Heart left ventricle (tissue), 16 donors: ENCODE results near the gene SHISA3. TPM values are rescaled to one million over a fixed set of nuclear protein-coding genes. Genes with fewer than 3 reads are reported as not detected.

Source experiments
- ATAC-seq, 4 donors: fragments of 200-7000 bp; cut with Tn5 transposase; one replicate each; pipeline ENCODE4 v1.9.1; 2020 to 2022; ENCODE audit warnings: moderate library complexity in 4 of 4, mild to moderate bottlenecking in 3 of 4, moderate number of reproducible peaks in 1 of 4
- DNase-seq, 5 donors: peaks; one replicate each; pipeline ENCODE4 v3.0.0-alpha.2; 2020
- H3K27ac ChIP-seq, 12 donors: fragments of 200-600 bp; sonication (generic) in 4 of 12; one replicate each; pipeline versions ENCODE4 v1.5.0 to v1.8.0; 2016 to 2022; ENCODE audit warnings: mild to moderate bottlenecking in 2 of 12
- H3K27me3 ChIP-seq, 9 donors: fragments of 200-600 bp; sonication (generic) in 2 of 9; one replicate each; pipeline versions ENCODE4 v1.5.1 to v1.8.0; 2016 to 2022; ENCODE audit warnings: mild to moderate bottlenecking in 3 of 9
- H3K36me3 ChIP-seq, 9 donors: fragments of 200-600 bp; sonication (generic) in 2 of 9; one replicate each; pipeline versions ENCODE4 v1.5.0 to v1.8.0; 2018 to 2022; ENCODE audit warnings: mild to moderate bottlenecking in 2 of 9
- H3K4me1 ChIP-seq, 12 donors: fragments of 200-600 bp; sonication (generic) in 4 of 12; one replicate each; pipeline versions ENCODE4 v1.5.0 to v1.8.0; 2016 to 2022; ENCODE audit warnings: mild to moderate bottlenecking in 3 of 12
- H3K4me3 ChIP-seq, 12 donors: fragments of 200-600 bp; sonication (generic) in 4 of 12; one replicate each; pipeline versions ENCODE4 v1.5.0 to v1.8.0; 2017 to 2022; ENCODE audit warnings: mild to moderate bottlenecking in 9 of 12, moderate library complexity in 4 of 12
- H3K9me3 ChIP-seq, 12 donors: fragments of 200-600 bp; sonication (generic) in 4 of 12; one replicate each; pipeline versions ENCODE4 v1.5.0 to v1.8.0; 2016 to 2022; ENCODE audit warnings: mild to moderate bottlenecking in 1 of 12
- POLR2A ChIP-seq, 2 donors: fragments of 450-650 bp; IDR thresholded peaks; one replicate each; pipeline ENCODE4 v1.6.1; 2017; ENCODE audit warnings: antibody characterized with exemption in 2 of 2, mild to moderate bottlenecking in 2 of 2, moderate library complexity in 2 of 2
- WGBS, 4 donors: extraction: QIAGEN DNeasy Blood & Tissue Kit in 2 of 4; methylation state at CpG; one replicate each; pipeline versions ENCODE4 v1.1.5 to v1.1.7; 2013 to 2018; 5-methylcytosine and 5-hydroxymethylcytosine counted together
- intact Hi-C, 10 donors: fragments of 100-400 bp; cut with DNase I; formaldehyde crosslinking; loops; one replicate each; pipeline versions ENCODE4 v1.11.1 to v1.14.2; 2022
- polyA plus RNA-seq, 2 donors: library from polyadenylated mRNA; stranded (reverse); fragments of 200-250 nt; gene quantifications; one replicate each; pipeline ENCODE4 v1.2.3, GENCODE V29; 2013
- total RNA-seq, 9 donors: library from RNA; depleted of rRNA in 2 of 9; stranded (reverse); fragments of >200 nt in 2 of 9; fragmentation: NEBNext Ultra II Directional in 3 of 9; extraction: Animal tissue kit (Norgen Biotek cat#: 25700) in 3 of 9; gene quantifications; one replicate each; pipeline versions ENCODE4 v1.1.0 to v1.2.4, GENCODE V29; 2016 to 2023
- TF ChIP-seq, protein P1 (sequence below), 12 donors: fragments of 200-600 bp; sonication (generic) in 4 of 12; IDR thresholded peaks; one replicate each; pipeline versions ENCODE4 v1.5.0 to v1.8.0; 2018 to 2022; ENCODE audit warnings: antibody characterized with exemption in 12 of 12, mild to moderate bottlenecking in 5 of 12
- donor health status: ischemic (EF 13 %, LVEDD 7.1; RV severe dilation, severe dysfunction).
- donor health status: healthy with polysubstance abuse.
- donor health status: DM: no; HTN: yes; CAD: no.
- donor health status: DM: no; HTN: no; CAD: no.
- donor health status: ischemic (EF 25% LVEDD 6.9; RV normal size, moderate dysfunction).
- donor health status: ischemic (EF 25% LVEDD 5.7; RV mildly dilated, moderate dysfunction).
- donor health status: healthy.
- donor health status: DM: yes; HTN: yes; CAD: no.
- donor health status: ischemic (EF 35%, LVEDD 5.7; RV mildly dilated, moderate dysfunction).
- donor health status: nonischemic (EF 11% LVEDD 7.7; RV severe dilation, severe dysfunction).
- donor health status: DM: yes; HTN: yes; CAD: no.
- donor health status: PGD.
- donor health status: ischemic (EF 29% LVEDD 5.4; RV normal size, mild dysfunction).
- donor health status: nonischemic (EF 23%, LVEDD 6.1; RV moderate dilation, normal function).

Gene SHISA3
- total and polyA plus RNA-seq, 11 donors = 1.2 to 16.4 (median 2.1) TPM

- Histone ChIP-seq H3K9me3 (no peaks in the 10 kb centered on the region), H3K27me3 (no peaks in the 10 kb centered on the region), H3K27ac (no peak overlapping the region), H3K4me3 (no peak overlapping the region), H3K36me3 (peaks cover 0 to 14% (median 0%) of the 10 kb centered on the region in 9 donors), H3K4me1 (peaks cover 0 to 17% (median 4%) of the 10 kb centered on the region in 12 donors)
- intact Hi-C loops = no loop called here
- ATAC-seq = no peak
- no peak for DNase-seq
- 81 to 85% (median 83%) methylated on average over 3 of the region's 3 CpGs for WGBS, 4 donors
- TF ChIP-seq, protein P1, sequence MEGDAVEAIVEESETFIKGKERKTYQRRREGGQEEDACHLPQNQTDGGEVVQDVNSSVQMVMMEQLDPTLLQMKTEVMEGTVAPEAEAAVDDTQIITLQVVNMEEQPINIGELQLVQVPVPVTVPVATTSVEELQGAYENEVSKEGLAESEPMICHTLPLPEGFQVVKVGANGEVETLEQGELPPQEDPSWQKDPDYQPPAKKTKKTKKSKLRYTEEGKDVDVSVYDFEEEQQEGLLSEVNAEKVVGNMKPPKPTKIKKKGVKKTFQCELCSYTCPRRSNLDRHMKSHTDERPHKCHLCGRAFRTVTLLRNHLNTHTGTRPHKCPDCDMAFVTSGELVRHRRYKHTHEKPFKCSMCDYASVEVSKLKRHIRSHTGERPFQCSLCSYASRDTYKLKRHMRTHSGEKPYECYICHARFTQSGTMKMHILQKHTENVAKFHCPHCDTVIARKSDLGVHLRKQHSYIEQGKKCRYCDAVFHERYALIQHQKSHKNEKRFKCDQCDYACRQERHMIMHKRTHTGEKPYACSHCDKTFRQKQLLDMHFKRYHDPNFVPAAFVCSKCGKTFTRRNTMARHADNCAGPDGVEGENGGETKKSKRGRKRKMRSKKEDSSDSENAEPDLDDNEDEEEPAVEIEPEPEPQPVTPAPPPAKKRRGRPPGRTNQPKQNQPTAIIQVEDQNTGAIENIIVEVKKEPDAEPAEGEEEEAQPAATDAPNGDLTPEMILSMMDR (IDR thresholded peaks at IDR 0.05) = no peak
- TF ChIP-seq POLR2A (IDR thresholded peaks at IDR 0.05) = no peak
Measured at GRCh38 chr4:42410446-42410845, 13.2 kb downstream of the SHISA3 start.

- DNase-seq (no peak), ATAC-seq (no peak)
- TF ChIP-seq, protein P1 (IDR thresholded peaks at IDR 0.05) = no peak
- no peak for TF ChIP-seq POLR2A (IDR thresholded peaks at IDR 0.05)
- peak overlapping the region in 1 of 12 donors; percentile 19 for H3K4me3 ChIP-seq
- intact Hi-C loops = no loop called here
- peak overlapping the region in 7 of 12 donors; percentile 25 to 61 (median 36) for H3K27ac ChIP-seq
- 67 to 77% (median 70%) methylated on average over 4 of the region's 4 CpGs for WGBS, 4 donors
- peaks cover 0 to 22% (median 5%) of the 10 kb centered on the region in 9 donors for H3K36me3 ChIP-seq
- H3K4me1 ChIP-seq = peaks cover 0 to 17% (median 4%) of the 10 kb centered on the region in 12 donors
- no peaks in the 10 kb centered on the region for H3K9me3 ChIP-seq
- no peaks in the 10 kb centered on the region for H3K27me3 ChIP-seq
Measured at GRCh38 chr4:42411803-42412202, 14.5 kb downstream of the SHISA3 start.

- ATAC-seq (peak in 3 of 4 donors; percentile 65 to 74 (median 67)), DNase-seq (no peak)
- Histone ChIP-seq H3K9me3 (no peaks in the 10 kb centered on the region), H3K4me3 (peak overlapping the region in 1 of 12 donors; percentile 19), H3K27ac (peak overlapping the region in 11 of 12 donors; percentile 25 to 71 (median 44)), H3K27me3 (no peaks in the 10 kb centered on the region), H3K4me1 (peaks cover 0 to 17% (median 4%) of the 10 kb centered on the region in 12 donors), H3K36me3 (peaks cover 0 to 22% (median 5%) of the 10 kb centered on the region in 9 donors)
- TF ChIP-seq, protein P1 (IDR thresholded peaks at IDR 0.05) = no peak
- TF ChIP-seq POLR2A (IDR thresholded peaks at IDR 0.05) = no peak
- 50 to 64% (median 57%) methylated on average over 2 of the region's 2 CpGs for WGBS, 4 donors
- intact Hi-C loops = no loop called here
Measured at GRCh38 chr4:42412251-42412650, 15.0 kb downstream of the SHISA3 start.

DNA sequence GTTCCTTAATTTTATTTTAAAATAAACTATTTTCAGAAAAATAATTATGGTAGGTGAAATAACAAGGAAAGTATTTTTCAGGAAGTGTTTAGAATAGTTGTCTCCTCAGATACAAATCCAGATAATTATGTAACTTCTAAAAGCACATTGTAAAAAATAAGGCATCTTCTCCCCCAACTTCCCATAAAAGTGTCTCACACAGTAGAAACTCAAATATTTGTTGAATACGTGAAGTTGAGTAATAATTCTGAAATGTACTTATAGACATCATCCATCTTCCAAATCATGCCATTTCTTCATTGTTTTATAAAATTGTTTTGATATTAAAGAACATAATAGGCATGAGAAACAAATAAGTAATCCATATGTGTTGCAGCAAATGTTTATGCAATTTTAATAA, 18.0 kb downstream of the SHISA3 start:
- DNase-seq (no peak), ATAC-seq (no peak)
- H3K4me3 ChIP-seq = no peak overlapping the region
- H3K27ac ChIP-seq = no peak overlapping the region
- H3K36me3 ChIP-seq = peaks cover 0 to 32% (median 11%) of the 10 kb centered on the region in 9 donors
- intact Hi-C loops = loop anchor here in 1 of 10 donors (5.0 kb wide), 1 partner anchor 38 kb away; no protein-coding TSS in a partner anchor
- H3K9me3 ChIP-seq = no peaks in the 10 kb centered on the region
- TF ChIP-seq POLR2A (IDR thresholded peaks at IDR 0.05) = no peak
- H3K27me3 ChIP-seq = no peaks in the 10 kb centered on the region
- peaks cover 0 to 17% (median 4%) of the 10 kb centered on the region in 12 donors for H3K4me1 ChIP-seq
- 48 to 83% (median 68%) methylated on average over 1 of the region's 1 CpG for WGBS, 4 donors

DNA sequence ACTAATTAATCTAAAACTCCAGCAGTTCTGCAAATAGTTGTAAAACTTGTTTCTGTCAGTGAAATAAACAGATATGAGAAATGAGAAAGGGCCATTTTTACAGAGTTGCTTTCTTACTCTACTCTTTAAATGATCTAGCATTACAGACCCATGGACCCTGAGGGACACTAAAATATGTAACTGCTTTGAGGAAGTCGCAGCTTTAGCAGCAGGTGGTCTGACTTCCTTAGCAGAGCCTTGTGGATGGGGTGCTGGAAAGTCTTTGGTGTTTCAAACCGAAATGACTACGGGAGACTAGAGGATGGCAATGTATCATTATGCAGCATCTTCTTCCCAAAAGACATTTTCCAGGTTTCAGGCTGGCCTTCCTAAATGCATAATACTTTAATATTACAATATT, 18.7 kb downstream of the SHISA3 start:
- Histone ChIP-seq H3K9me3 (no peaks in the 10 kb centered on the region), H3K27me3 (no peaks in the 10 kb centered on the region), H3K4me1 (peaks cover 0 to 17% (median 4%) of the 10 kb centered on the region in 12 donors), H3K36me3 (peaks cover 0 to 37% (median 11%) of the 10 kb centered on the region in 9 donors), H3K4me3 (no peak overlapping the region), H3K27ac (no peak overlapping the region)
- no peak for DNase-seq
- no peak for ATAC-seq
- intact Hi-C loops = loop anchor here in 1 of 10 donors (5.0 kb wide), 1 partner anchor 39 kb away; no protein-coding TSS in a partner anchor
- TF ChIP-seq POLR2A (IDR thresholded peaks at IDR 0.05) = no peak
- TF ChIP-seq, protein P1 (IDR thresholded peaks at IDR 0.05) = no peak
- WGBS, 4 donors = 52 to 69% (median 65%) methylated on average over 3 of the region's 3 CpGs
